GM19025 (cell line): ENCODE data around the gene SEPTIN7.

Source experiments
- ATAC-seq: cut with Tn5 transposase; IDR thresholded peaks from one replicate; pipeline ENCODE4 v1.9.1; 2021; ENCODE audit warnings: mild to moderate bottlenecking, low read depth, moderate library complexity; ENCODE audit not compliant: unreplicated experiment

Gene SEPTIN7

DNA sequence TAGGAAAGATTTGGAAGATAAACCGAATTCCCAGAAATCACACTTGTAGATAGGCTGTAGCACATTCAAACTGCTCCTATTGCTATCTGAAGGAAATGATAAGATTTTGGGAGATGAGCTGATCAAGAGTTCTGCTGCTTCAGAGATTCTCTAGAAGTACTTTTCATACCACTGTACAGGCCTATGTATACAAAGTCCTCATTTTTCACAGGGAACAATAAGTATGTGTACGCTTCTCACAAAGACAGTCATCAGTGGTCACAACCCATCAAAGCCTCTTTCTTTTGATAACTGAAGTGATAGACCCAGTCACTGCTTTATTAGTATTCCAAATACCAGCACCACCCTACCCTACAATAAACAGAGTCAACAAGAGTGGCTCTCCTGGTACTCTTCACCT lies 15.6 kb upstream of the SEPTIN7 start:
- ATAC-seq: no peak

GRCh38 chr7:35787925-35788324 lies 12.9 kb upstream of the SEPTIN7 start:
- ATAC-seq: no peak

DNA sequence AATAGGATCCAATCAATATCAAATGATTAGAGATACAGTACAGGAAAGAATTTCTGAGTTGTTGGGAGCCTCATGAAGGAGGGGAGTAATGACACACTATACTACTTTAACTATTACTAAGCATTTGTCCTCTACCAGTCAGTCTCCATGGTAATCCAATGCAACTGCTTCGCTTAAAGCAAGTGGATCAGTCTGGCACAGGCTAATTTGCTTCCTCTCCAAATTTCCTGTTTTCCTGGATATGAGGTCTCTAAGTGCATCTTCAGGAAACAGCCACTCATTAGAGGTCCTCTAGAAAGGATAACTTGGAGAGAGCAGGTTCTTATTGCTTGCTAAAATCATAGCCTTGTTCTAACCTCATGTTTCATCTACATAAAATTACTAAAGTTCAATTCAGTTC lies 8.4 kb upstream of the SEPTIN7 start:
- no peak for ATAC-seq

- ATAC-seq: no peak
Measured at GRCh38 chr7:35792873-35793489, 7.9 kb upstream of the SEPTIN7 start.

- ATAC-seq: no peak
Measured at GRCh38 chr7:35797311-35797710, 3.5 kb upstream of the SEPTIN7 start.

DNA sequence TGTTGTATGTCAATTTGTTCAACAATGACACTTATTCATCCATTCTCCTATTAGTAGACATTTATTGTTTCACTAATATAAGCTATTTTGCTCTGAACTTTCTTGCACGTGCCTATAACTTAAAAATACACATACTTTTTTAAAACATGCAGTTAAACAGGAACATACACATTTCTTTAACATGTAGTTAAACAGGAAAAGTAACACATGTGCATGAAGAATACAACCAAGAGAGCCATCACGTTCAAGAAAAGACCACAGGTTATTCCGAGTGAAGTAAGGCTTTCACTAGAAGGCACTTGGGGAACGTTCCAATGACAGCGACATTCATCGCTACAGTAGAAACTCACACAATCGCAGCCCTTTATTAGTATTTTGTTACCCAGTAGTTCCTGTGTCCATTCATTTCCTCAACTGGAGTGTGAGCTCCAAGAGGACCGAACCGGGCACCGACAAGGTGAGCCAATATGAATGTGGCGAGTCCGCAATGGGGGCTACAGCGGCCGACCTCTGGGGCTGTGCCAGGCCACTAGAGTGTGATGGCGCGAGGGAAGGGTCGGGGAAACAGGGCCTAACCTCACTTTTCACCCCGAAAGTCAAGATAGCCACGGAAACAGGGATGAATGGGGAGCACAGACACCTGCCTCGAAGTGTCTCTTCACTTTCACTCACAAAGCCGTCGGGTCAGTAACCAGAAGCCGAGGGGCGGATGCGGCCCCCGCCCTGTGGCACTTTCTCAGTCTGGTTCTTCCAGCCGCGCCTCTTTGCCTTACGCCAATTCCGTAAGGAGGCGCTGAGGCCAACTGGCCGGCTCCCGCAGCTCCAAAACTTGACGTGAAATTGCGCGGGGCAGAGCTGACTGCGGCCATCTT lies 775 bp upstream of the SEPTIN7 start:
- ATAC-seq: peak; percentile 36

DNA sequence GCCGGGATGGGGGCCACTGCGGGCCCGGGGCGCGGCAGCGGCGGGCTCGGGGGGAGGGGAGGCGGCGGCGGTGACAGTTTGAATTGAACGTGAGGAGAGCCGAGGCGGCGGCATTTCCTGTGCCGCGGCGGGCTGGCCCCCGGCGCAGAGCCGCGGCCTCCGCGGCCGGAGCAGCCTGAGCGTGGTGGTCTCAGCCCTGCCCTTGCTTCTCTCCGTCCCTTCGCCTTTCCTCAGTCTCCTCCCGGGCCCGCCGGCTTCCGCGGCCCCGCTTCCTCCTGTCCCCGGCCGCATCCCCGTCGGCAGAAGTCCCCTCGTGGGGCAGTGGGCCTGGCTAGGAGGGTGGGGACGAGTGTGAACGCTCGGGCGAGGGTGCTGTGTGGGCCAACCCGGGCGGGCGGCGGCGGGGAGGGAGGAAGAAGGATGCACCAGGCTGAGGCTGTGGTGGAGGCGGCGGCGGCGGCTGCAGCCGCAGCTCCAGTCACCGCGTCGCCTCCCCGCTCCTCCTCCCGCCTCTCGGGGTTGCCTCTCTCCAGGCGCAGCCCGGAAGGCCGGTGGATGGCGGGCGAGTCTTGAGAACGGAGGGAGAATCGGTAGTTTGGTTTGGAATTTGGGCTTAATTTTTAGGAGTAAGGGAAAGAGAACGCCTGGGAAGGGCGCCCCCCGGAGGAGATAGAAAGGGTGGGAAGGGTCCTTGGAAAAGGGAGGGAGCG lies 690 bp downstream of the SEPTIN7 start:
- peak; percentile 33 for ATAC-seq

- ATAC-seq: no peak
Measured at GRCh38 chr7:35802102-35802466, 1.2 kb downstream of the SEPTIN7 start.

DNA sequence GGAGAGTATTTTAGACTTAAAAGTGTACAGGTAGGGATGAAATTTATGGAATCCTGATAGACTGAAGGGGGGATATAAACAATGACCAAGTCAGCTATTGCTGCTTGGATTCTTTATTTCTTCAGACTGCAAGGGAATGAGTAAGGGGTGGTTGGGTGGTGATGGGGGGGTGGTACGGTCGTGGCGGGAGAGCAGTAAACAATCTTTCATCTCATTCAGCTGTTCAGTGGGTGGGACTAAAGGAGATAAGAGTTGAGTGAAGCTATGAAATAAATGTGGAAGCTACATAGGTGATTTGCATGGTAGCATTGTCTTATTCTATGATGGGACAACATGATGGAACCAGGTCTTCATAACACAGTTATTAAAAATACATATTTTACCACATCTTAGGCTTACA lies 1.8 kb downstream of the SEPTIN7 start:
- no peak for ATAC-seq

- ATAC-seq: no peak
Measured at GRCh38 chr7:35804231-35804970, 3.5 kb downstream of the SEPTIN7 start.

- no peak for ATAC-seq
Measured at GRCh38 chr7:35805876-35806275, 5.0 kb downstream of the SEPTIN7 start.

DNA sequence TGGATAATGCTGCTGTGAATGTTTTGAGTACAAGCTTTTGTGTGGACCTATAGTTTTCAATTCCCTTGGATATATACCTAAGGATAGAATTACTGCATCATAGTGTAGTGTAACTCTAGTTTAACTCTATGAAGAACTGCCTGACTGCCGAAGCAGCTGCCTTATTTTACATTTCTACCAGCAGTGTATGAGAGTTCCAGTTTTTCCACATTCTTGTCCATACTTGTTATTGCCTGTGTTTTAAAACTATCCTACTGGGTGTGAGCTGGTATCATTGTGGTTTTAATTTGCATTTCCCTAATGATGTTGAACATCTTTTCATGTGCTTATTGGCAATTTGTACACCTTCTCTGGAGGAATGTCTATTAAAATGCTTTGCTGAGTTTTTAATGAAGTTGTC lies 15.7 kb downstream of the SEPTIN7 start:
- no peak for ATAC-seq

- no peak for ATAC-seq
Measured at GRCh38 chr7:35817181-35817580, 16.3 kb downstream of the SEPTIN7 start.

- no peak for ATAC-seq
Measured at GRCh38 chr7:35817930-35818329, 17.1 kb downstream of the SEPTIN7 start.

DNA sequence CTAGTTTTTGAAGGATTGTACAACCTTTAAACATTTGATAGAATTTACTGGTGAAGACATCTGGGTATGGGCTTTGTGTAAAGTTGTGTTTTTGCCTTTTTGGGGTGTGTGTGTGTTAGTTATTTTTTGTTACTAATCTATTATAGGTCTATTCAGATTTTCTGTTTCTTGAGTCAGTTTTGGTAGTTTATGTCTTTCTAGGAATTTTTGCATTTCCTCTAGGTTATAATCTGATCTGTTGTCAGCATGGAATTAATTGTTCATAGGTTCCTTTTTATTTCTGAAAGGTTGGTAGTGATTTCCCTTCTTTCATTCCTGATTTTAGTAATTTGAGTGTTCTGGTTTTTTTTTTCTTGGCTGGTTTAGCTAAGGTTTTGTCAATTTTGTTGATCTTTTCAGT lies 17.7 kb downstream of the SEPTIN7 start:
- no peak for ATAC-seq

DNA sequence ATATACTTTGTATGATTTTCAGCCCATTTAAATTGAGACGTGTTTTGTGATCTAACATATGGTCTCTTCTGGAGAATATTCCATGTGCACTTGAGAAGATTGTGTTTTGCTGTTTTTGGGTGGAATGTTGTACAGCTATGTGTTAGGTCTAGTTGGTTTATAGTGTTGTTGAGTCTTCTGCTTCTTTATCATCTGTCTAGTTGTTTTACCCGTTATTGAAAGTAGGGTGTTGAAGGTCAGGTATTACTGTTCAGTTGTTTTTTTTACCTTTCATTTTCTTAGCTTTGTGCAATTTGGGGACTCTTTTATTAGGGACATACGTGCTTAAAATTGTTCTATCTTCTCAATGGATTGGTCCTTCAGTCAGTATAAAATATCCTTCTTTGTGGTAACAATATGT lies 18.5 kb downstream of the SEPTIN7 start:
- no peak for ATAC-seq

- ATAC-seq: no peak
Measured at GRCh38 chr7:35819954-35820703, 19.3 kb downstream of the SEPTIN7 start.

- no peak for ATAC-seq
Measured at GRCh38 chr7:35820858-35821257, 20.0 kb downstream of the SEPTIN7 start.

DNA sequence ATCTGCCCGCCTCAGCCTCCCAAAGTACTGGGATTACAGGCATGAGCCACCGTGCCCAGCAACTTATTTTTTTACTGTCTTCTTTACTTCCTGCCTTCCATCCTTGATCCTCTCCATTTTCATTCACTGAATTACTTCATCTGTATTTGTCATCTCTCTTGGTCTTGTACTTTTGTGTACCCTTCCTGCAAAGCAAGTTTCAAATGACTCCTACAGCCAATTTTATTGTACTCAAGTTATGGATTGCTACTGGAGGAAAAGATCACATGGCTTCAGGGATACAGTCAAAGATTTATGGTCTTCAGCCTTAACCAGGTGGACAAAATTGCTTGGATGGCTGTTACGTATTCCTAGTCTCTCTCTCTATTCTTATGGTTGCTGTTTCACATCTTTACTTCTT lies 22.6 kb downstream of the SEPTIN7 start:
- no peak for ATAC-seq

GRCh38 chr7:35825974-35826373 lies 25.1 kb downstream of the SEPTIN7 start:
- ATAC-seq: no peak
